GM12878 (cell line): ENCODE results near the gene SMO. TPM values are rescaled to one million over a fixed set of nuclear protein-coding genes. Genes with fewer than 3 reads are reported as not detected.

ENCODE experiments used
- ATAC-seq: fragments of 200-7000 bp; cut with Tn5 transposase; 3 replicates; pipeline ENCODE4 v1.9.1; 2020; ENCODE audit warnings: mild to moderate bottlenecking, moderate library complexity
- BruUV-seq: library from RNA; stranded (reverse); fragments of 400-500 nt; replicated peaks from 2 replicates; lab custom pipeline; 2021; lab: Mats Ljungman, UMichigan
- CTCF ChIA-PET: fragments of 300-600 bp; sonication (Branson Sonifier 250); formaldehyde crosslinking; extraction: SDS; loops from one replicate; lab custom pipeline; 2021; ENCODE audit warnings: inconsistent platforms; lab: Yijun Ruan, JAX
- POLR2A ChIA-PET: fragments of 350-600 bp; formaldehyde crosslinking; extraction: SDS; loops from one replicate; lab custom pipeline; 2021; ENCODE audit warnings: inconsistent platforms; lab: Charles Lee
- RAD21 ChIA-PET: fragments of 300-600 bp; sonication (Branson Sonifier 250); formaldehyde crosslinking; loops from one replicate; lab custom pipeline; 2023; ENCODE audit warnings: antibody characterized with exemption; ENCODE audit not compliant: unreplicated experiment; lab: Charles Lee
- SMC1A ChIA-PET: fragments of 300-600 bp; sonication (Branson Sonifier 250); formaldehyde crosslinking; loops from one replicate; lab custom pipeline; 2023; ENCODE audit not compliant: unreplicated experiment, uncharacterized antibody; lab: Charles Lee
- DNase-seq: peaks from one replicate; pipeline ENCODE4 v3.0.0-alpha.2; 2011; ENCODE audit warnings: low read depth, low spot score
- FAIRE-seq: peaks from 3 replicates; lab custom pipeline; 2011; peaks lifted over from hg19 to GRCh38; lab: Jason Lieb, UNC
- H2AFZ ChIP-seq: 2 replicates; pipeline ENCODE4 v1.6.0; 2011; ENCODE audit warnings: low read depth, low read length, control low read depth; ENCODE audit not compliant: control insufficient read depth
- H3K27ac ChIP-seq: 2 replicates; pipeline ENCODE4 v1.5.1; 2011; ENCODE audit warnings: control low read depth; ENCODE audit not compliant: control insufficient read depth, insufficient read depth
- H3K27me3 ChIP-seq, 2 experiments: replicated peaks in 1 of 2; 2 replicates each; pipeline versions ENCODE4 v1.6.0 to v1.6.1; 2011; ENCODE audit warnings: low read length in 1 of 2; ENCODE audit not compliant: control insufficient read depth in 2 of 2, insufficient read depth in 2 of 2
- H3K36me3 ChIP-seq, 2 experiments: 2 replicates each; pipeline ENCODE4 v1.5.1; 2011; ENCODE audit warnings: low read length in 1 of 2; ENCODE audit not compliant: control insufficient read depth in 2 of 2, insufficient read depth in 2 of 2
- H3K4me1 ChIP-seq: 2 replicates; pipeline ENCODE4 v1.6.1; 2011; ENCODE audit warnings: mild to moderate bottlenecking, low read length, moderate library complexity, mixed read lengths; ENCODE audit not compliant: control insufficient read depth, insufficient read depth
- H3K4me2 ChIP-seq: 2 replicates; pipeline ENCODE4 v1.6.0; 2011; ENCODE audit warnings: control low read depth; ENCODE audit not compliant: control insufficient read depth, insufficient read depth
- H3K4me3 ChIP-seq: fragments of 200-600 bp; sonication (generic); 2 replicates; pipeline ENCODE4 v1.5.1; 2016
- H3K79me2 ChIP-seq: 2 replicates; pipeline ENCODE4 v1.6.0; 2011; ENCODE audit warnings: low read length; ENCODE audit not compliant: control insufficient read depth, insufficient read depth
- H3K9ac ChIP-seq: 2 replicates; pipeline ENCODE4 v1.8.0; 2011; ENCODE audit warnings: low read length, control low read depth, mixed read lengths; ENCODE audit not compliant: control insufficient read depth, insufficient read depth
- H3K9me3 ChIP-seq: replicated peaks from 3 replicates; pipeline ENCODE4 v1.5.1; 2011; ENCODE audit warnings: mild to moderate bottlenecking, low read length; ENCODE audit not compliant: control insufficient read depth, insufficient read depth
- H4K20me1 ChIP-seq: 2 replicates; pipeline ENCODE4 v1.6.0; 2011; ENCODE audit not compliant: control insufficient read depth, insufficient read depth
- BCL11A ChIP-seq: IDR thresholded peaks from 2 replicates; pipeline ENCODE4 v1.6.1; 2011; ENCODE audit warnings: low read depth, low read length
- BMI1 ChIP-seq: fragments of 450-650 bp; IDR thresholded peaks from 2 replicates; pipeline ENCODE4 v1.6.1; 2016; ENCODE audit warnings: mild to moderate bottlenecking, moderate library complexity, borderline replicate concordance
- CREM ChIP-seq: IDR thresholded peaks from 2 replicates; pipeline ENCODE4 v1.6.1; 2014; ENCODE audit warnings: antibody characterized with exemption, low read depth
- PML ChIP-seq: IDR thresholded peaks from 2 replicates; pipeline ENCODE4 v1.6.1; 2012; ENCODE audit warnings: low read length, inconsistent platforms
- RFX5 ChIP-seq: IDR thresholded peaks from 2 replicates; pipeline ENCODE4 v1.6.1; 2011; ENCODE audit warnings: low read depth, low read length, improper control_type of control experiment
- TARDBP ChIP-seq: IDR thresholded peaks from 2 replicates; pipeline ENCODE4 v1.6.1; 2016; ENCODE audit warnings: borderline replicate concordance
- TCF3 ChIP-seq: IDR thresholded peaks from 2 replicates; pipeline ENCODE4 v1.6.1; 2012; ENCODE audit warnings: low read depth, mild to moderate bottlenecking, low read length, borderline replicate concordance; ENCODE audit not compliant: insufficient read depth
- ZNF592 ChIP-seq: fragments of 450-650 bp; IDR thresholded peaks from 2 replicates; pipeline ENCODE4 v1.6.1; 2017; ENCODE audit warnings: mild to moderate bottlenecking, moderate library complexity
- WGBS: methylation state at CpG from one replicate; pipeline ENCODE4 v1.1.6; 2016; ENCODE audit warnings: low lambda C conversion rate; ENCODE audit not compliant: insufficient replicate concordance, insufficient coverage; ENCODE audit errors: missing lambda C conversion rate; 5-methylcytosine and 5-hydroxymethylcytosine counted together
- in situ Hi-C: fragments of 300-500 bp; cut with MboI; formaldehyde crosslinking; loops from 9 replicates; pipeline ENCODE4 v1.14.3; 2018; ENCODE audit warnings: mixed read lengths
- intact Hi-C: fragments of 100-400 bp; cut with micrococcal nuclease; formaldehyde crosslinking; loops from one replicate; pipeline ENCODE4 v1.14.2; 2022; ENCODE audit not compliant: unreplicated experiment
- polyA plus RNA-seq, 11 experiments: library from polyadenylated mRNA; depleted of rRNA in 4 of 11; unstranded in 6 of 11; stranded (reverse) in 5 of 11; fragments of >200 nt; fragmentation: Nextera tagmentation in 4 of 11; fragmentation: Illumina TruSeq in 1 of 11; extraction: Ambion mirVana in 4 of 11; extraction: Trizol in 1 of 11; gene quantifications; 1 replicate in 1 of 11; 2 replicates in 10 of 11; pipeline versions ENCODE4 v1.2.1 to v1.2.3, GENCODE V29; 2011 to 2016; ENCODE audit warnings: inconsistent platforms in 2 of 11, missing spikeins in 2 of 11, low read depth in 1 of 11
- total RNA-seq, 4 experiments: library from RNA; depleted of rRNA in 3 of 4; stranded (reverse); fragments of >200 nt in 3 of 4; fragmentation: Illumina TruSeq in 1 of 4; extraction: Trizol in 1 of 4; gene quantifications; 2 replicates each; pipeline versions ENCODE4 v1.2.1 to v1.2.3, GENCODE V29; 2013 to 2021

The SMO gene
- total and polyA plus RNA-seq, 10 of the 15 experiments (the other 5 are each of a cell fraction or from before 2014, with no cell fraction given): 0.40 to 11.2 (median 2.6) TPM

DNA sequence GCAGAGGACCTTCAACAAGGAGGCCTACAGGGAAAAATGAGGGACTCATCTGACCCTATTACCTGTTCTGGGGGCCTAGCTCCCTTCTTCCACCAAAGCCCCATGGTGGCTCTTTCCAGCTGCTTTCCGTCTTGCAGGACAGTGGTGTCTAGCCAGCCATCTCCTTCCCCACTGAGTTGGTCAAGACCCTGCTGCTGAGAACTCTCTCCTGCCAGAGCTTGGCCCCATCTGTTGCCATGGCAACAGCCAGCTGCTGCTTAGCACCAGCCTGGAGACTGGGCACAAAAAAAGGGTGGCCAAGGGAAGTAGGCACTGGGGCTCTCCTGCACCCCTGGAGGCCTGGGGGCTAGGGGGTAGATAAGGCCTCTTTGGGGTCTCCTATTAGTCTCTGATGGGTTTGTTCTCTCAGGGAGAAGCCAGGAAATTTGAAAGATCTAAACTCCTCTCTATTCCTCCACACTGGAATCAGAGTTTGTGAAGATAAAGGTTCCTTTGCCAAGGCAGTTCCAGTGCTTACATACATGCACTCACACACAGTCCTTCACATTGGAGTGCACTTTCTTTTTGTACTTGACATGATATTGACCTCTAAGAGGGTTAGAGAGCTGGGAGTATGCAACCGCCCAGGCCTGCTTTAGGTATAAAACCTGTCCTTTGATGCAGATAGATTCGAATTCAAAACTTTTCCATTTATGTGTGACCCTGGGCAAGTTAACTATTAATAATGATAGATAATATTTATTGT is 28.1 kb upstream of the SMO start:
- TF ChIP-seq RFX5: 0 out of 2 replicates have a peak, but pooled peaks have one; percentile 40
- peak; percentile 40; the same call in 1 of the 2 replicates for TF ChIP-seq TCF3
- no peak for TF ChIP-seq PML
- TF ChIP-seq TARDBP: no peak
- TF ChIP-seq BCL11A: no peak
- no peak for TF ChIP-seq ZNF592
- no peak for TF ChIP-seq CREM
- peak; percentile 86 for TF ChIP-seq BMI1
- CTCF ChIA-PET: interaction anchor here (0.7 to 12.7 kb wide), 4 partner anchors 9 to 881 kb away, joined by 3 to 168 read pairs (median 4); partner anchors contain the start of gene TSPAN33
- no peak overlapping the region for H3K27ac ChIP-seq
- intact Hi-C loops (loop anchor here (2.0 kb wide), 1 partner anchor 14 kb away; no protein-coding TSS in a partner anchor), in situ Hi-C loops (no loop called here)
- SMC1A ChIA-PET: interaction anchor here (1.0 to 5.5 kb wide), 10 partner anchors 8 to 210 kb away, joined by 3 to 83 read pairs (median 4); partner anchors contain the start of gene TSPAN33
- RAD21 ChIA-PET: interaction anchor here (1.5 to 1.9 kb wide), 3 partner anchors 9 to 68 kb away, joined by 3 to 5 read pairs (median 4); no protein-coding TSS in a partner anchor
- H3K36me3 ChIP-seq: peaks cover 10 to 23% of the 10 kb centered on the region in 2 experiments
- H3K4me3 ChIP-seq: no peak overlapping the region
- DNase-seq (no peak), FAIRE-seq (no peak), ATAC-seq (peak; percentile 54)
- WGBS: 64% methylated on average over 3 of the region's 3 CpGs
- no peaks in the 10 kb centered on the region; the same call in 1 of the 2 replicates for H4K20me1 ChIP-seq
- H3K27me3 ChIP-seq: no peaks in the 10 kb centered on the region
- no peak overlapping the region; the same call in 1 of the 2 replicates for H3K4me2 ChIP-seq
- H3K79me2 ChIP-seq: peaks cover 30% of the 10 kb centered on the region
- peaks cover 30% of the 10 kb centered on the region for H3K4me1 ChIP-seq
- H3K9ac ChIP-seq: no peak overlapping the region
- no TSS peak for BruUV-seq
- no peak overlapping the region for H2AFZ ChIP-seq
- POLR2A ChIA-PET: interaction anchor here (0.6 to 3.3 kb wide), 5 partner anchors 10 to 462 kb away, joined by 3 to 19 read pairs (median 10); no protein-coding TSS in a partner anchor
- H3K9me3 ChIP-seq: no peaks in the 10 kb centered on the region; the same call in 1 of the 3 replicates
